Uterus (tissue), 2 donors: ENCODE measurements around the gene MORN4.

ENCODE experiments used
- CTCF ChIP-seq, 4 experiments: fragments of 200-600 bp in 2 of 4; fragments of 450-650 bp in 2 of 4; sonication (generic) in 2 of 4; IDR thresholded peaks; one replicate each; pipeline ENCODE4 v1.5.1; 2016 to 2019; ENCODE audit warnings: antibody characterized with exemption in 4 of 4, mild to moderate bottlenecking in 2 of 4, moderate library complexity in 1 of 4
- POLR2A ChIP-seq, 2 donors: fragments of 450-650 bp; IDR thresholded peaks; one replicate each; pipeline ENCODE4 v1.6.1; 2016; ENCODE audit warnings: antibody characterized with exemption in 2 of 2, mild to moderate bottlenecking in 1 of 2, moderate library complexity in 1 of 2

GRCh38 chr10:97577701-97578100, 55.6 kb downstream of the MORN4 start:
- TF ChIP-seq CTCF (IDR thresholded peaks at IDR 0.05) = no peak
- no peak for TF ChIP-seq POLR2A (IDR thresholded peaks at IDR 0.05)
